HT-29 (cell line): ENCODE measurements around the gene GPR89B. TPM values are rescaled to one million over a fixed set of nuclear protein-coding genes. Genes with fewer than 3 reads are reported as not detected.
"Not testable (repeated sequence)": the region's sequence is repeated elsewhere in the genome, so short reads cannot be mapped to it uniquely, and the experiment has no call there.

Experiments used
- DNase-seq: peaks from one replicate; pipeline ENCODE4 v3.0.0-alpha.2; 2015; ENCODE audit warnings: low spot score
- total RNA-seq: library from RNA; depleted of rRNA; stranded (reverse); fragments of >200 nt; shearing (Covaris generic); gene quantifications from 2 replicates; pipeline ENCODE4 v1.2.3, GENCODE V29; 2014

The GPR89B gene
- total RNA-seq, 1 experiment from 2014 or later = 4.8 TPM

DNA sequence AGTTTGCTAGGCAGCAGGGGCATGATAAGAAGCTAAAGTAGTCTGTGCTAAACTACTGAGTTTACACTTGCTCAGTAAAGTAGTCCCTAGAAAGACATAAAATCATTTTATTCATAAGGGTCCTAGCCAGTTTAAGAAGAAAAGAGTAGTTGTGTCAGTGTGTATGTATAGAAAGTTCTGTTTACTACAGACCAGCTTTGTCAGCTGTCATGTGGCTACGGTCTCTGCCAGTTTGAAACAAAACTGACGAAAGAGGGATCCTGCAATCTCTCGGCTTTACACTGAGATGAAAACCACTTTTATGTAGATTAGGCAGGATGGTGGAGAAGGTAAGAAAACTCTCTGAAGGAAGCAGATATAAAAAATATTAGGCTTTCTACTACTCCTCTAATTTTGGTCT, 7.1 kb downstream of the GPR89B start:
- DNase-seq = not testable (repeated sequence)

DNA sequence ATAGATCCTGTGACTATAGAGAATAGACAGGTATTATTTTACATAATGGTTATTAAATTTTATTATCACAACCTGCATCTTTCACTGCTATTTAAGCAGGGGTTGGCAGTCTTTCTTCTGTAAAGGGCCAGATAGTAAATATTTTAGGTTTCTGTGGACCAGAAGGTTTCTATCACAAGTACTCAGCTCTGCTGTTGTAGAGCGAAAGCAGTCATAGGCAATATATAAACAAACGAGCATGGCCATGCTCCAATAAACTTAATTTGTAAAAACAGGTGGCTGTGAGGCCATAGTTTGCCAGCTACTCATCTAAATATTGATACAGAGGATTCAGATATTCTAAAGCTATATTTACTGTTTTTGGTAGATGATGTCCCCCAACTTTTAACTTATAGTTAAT, 12.2 kb downstream of the GPR89B start:
- not testable (repeated sequence) for DNase-seq

DNA sequence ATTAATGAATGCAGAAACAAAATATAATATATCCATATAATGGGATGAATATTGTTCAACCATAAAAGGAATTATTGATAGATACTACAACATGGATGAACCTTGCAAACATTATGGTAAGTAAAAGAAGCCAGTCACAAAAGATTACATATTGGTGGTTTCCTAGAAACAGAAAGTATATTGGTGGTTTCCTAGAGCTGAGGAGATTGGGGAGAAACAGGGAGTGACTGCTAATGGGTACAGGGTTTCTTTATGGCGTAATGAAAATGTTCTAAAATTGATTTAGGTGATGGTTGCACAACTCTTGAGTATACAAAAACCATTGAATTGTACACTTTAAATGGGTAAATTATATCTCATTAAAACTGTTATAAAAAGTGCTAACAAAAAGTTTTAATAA, 14.3 kb downstream of the GPR89B start:
- DNase-seq = not testable (repeated sequence)

DNA sequence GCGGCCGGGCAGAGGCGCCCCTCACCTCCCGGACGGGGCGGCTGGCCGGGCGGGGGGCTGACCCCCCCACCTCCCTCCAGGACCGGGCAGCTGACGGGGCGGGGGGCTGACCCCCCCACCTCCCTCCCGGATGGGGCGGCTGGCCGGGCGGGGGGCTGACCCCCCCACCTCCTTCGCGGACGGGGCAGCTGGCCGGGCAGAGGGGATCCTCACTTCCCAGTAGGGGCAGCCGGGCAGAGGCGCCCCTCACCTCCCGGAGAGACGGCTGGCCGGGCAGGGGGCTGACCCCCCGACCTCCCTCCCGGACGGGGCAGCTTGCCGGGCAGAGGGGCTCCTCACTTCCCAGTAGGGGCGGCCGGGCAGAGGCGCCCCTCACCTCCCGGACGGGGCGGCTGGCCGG, 21.3 kb downstream of the GPR89B start:
- DNase-seq = not testable (repeated sequence)

DNA sequence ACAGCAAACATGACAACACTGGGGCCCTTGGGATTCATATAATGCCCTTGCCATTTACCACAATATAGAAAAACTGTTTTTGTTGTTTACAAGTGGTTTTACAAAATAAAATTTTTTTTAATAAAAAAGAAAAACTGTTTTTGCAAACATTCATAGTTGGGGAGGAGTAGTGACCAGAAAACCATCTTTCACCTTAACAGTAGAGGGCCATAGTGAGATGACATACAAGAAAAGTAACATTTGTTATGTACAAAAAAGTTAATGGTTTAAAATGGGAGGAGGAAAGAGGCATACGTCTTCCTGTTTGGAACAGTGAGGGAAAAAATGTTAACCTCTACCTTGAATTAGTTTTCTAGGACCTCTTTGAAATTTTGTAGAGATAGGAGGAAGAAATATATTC, 30.7 kb downstream of the GPR89B start:
- not testable (repeated sequence) for DNase-seq

DNA sequence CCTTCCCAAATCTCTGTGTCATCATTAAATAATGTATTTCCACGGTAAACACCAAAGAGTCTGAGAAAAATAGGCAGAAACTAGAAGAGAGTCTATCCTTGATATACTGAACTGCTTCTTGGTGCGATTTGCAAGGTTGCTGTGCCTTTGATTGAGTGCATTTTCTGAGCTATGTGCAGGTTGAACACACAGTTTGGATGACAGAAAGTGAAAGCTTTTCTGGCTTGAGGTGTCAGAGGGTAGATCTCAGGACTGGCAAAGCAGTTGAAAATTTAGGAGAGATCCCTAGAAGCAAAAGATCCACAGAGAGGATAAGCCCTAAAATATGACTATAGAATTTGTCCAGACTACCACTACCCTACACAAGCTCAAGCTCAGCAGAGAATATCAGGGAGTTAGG, 31.5 kb downstream of the GPR89B start:
- DNase-seq = not testable (repeated sequence)

DNA sequence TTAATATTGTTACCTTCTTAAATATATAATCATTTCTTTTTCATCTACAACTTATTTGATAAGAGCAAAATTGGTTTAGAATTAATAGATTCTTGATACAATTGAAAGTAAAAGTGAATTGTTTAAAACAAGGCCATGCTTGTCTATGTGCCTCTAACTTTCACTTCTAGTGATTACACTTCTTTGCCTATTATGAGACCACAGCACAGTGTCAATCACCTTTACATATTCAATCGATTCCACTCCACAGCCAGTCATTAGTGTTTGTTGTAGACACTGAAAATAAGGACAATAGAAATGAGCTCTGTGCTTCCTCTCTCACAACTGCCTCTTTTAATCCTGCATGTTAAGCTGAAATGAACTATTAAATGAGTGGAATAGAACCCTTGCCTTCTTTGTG, 36.4 kb downstream of the GPR89B start:
- not testable (repeated sequence) for DNase-seq

DNA sequence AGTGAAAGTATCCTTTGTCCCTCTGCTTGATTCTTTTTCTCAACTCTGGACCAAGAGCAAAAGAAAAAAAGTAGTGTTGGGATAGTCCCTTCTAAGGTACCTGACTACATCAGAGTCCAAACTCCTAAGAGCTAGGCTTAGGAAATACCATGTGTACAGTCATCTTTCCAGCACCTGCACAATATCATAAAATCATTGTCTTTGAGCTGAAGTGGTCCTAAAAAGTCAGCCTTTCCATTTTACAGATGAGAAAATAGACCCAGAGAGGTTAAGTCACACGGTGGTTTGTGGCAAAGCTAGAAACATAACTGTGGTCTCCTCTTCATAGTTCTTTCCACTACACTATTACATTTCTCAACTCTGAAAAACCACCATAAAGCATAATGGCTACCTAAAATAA, 38.4 kb downstream of the GPR89B start:
- DNase-seq = not testable (repeated sequence)

DNA sequence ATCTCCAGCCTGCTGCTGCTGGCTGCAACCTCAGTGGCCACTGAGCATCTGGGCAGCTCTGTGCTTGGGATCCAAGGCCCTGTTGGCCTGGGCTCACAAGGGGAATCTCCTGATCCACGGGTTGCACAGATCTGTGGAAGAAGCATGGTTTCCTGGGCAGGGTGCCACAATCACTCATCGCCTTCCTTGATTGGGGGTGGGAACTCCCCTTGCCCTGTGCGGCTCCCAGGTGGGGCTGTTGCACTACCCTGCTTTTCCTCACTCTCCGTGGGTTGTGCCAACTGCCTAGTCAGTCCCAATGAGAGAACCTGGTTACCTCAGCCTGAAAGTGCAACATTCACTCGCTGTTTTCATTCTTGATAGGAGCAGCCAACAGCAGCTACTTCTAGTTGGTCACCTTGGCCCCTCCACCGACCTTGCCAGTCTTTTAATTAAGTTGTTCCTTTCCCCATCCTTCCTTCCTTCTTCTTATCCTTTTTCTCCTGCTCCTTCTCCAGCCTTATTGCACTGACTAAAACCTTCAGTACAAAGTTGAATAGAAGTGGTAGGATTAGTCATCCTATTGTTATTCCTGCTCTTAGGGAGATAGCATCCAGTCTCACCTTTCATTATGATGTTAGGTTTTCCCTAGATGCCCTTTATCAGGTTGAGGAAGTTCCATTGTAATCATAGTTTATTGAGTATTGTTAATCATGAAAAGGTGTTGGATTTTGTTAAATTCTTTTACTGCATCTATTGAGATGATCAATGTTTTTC, 50.9 kb downstream of the GPR89B start:
- not testable (repeated sequence) for DNase-seq

DNA sequence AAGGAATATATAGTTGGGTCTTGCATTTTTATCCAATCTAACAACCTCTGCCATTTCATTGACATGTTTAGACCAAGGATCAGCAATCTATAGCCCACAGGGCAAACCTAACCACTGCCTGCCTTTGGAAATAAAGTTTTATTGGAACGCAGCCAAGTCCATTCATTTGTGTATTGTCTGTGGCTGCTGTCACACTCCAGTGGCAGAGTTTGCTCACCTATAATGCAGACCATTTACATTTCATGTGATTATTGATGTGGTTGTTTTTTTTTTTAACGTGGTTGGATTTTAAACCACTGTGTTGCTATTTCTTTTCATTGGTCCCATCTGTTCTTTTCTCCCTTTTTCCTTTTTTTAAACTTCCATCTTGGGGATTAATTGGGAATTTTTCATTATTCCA, 57.2 kb downstream of the GPR89B start:
- DNase-seq = not testable (repeated sequence)

DNA sequence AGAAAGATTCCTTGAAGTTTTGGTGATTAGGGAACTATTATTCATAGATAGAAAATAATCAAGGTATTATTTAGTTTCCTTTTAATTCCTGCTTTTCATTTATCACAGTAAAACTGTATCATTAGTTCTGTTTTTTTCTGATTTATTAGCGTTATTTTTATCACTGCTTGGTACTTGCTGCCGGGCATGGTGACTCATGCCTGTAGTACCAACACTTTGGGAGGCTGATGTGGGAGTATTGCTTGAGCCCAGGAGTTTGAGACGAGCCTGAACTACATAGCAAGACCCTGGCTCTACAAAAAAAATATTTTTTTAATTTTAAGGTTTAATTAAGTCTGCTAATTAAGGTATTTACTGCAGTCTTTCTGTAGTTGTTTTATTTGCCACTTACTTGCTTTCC, 59.7 kb downstream of the GPR89B start:
- DNase-seq = not testable (repeated sequence)

DNA sequence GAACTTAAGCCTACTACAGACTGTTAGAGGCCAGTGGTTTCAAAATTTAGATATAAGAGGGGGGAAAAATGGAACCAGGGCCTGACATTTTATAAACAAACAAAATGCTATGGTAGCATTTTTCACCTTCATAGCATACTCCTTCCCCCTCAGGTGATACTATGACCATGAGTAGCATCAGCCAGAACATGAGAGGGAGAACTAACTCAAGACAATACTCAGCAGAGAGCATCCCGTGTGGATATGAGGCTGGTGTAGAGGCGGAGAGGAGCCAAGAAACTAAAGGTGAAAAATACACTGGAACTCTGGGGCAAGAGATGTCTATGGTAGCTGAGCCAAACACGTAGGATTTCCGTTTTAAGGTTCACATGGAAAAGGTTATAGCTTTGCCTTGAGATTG, 64.7 kb downstream of the GPR89B start:
- DNase-seq = not testable (repeated sequence)

DNA sequence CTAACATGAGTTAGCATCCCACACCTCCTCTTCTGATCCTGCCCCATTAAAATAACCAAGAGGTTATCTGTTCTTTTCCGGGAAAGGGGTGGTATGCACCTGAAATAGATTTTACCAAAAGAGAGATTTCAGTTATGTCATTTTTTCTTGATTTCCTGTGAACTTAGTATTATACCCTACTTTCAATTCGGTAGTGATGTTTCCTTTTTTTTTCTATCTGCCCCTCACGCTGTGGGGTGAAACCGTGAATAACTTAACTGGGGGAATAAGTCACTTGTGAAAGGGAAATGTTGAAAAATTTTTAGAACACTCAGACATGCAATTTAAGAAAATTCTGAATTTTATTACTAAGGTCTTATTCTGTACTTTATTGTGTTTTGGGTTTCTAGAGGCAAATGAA, 65.2 kb downstream of the GPR89B start:
- not testable (repeated sequence) for DNase-seq

DNA sequence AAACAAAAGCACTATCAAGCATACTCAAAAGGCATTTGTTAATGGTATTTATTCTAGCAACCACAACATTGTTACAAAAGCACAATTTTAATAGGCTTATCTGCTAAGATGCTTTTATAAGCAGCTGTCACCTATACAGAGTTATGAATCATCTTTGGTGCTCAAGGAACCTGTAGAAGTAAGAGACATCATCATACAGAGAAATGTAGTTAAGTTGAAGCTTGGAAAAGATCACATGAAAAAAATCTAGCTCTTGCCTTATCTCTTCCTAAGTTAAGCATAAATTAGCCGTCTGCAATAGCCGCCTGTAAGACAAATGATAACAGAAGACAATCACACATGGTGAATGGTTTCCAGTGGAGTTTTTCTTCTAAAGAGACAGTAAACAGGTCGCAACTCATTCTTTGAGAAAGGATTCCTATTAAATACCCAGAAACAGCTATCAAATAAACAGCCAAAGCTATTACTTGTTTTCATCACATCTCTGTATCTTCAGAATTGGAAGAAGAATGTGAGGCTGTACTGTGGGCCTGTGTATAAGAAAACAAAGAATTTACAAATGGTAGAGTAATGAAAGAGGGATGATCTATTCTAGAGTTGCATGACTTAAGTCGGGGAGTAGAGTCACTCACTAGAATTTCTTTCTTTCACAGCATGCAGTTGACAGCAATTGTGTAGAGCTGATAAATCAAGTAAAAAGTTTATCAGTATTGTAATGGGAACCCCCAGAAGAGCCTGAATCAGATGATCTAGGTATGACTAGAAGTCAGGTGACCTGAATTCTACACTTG, 65.8 kb downstream of the GPR89B start:
- DNase-seq = not testable (repeated sequence)

DNA sequence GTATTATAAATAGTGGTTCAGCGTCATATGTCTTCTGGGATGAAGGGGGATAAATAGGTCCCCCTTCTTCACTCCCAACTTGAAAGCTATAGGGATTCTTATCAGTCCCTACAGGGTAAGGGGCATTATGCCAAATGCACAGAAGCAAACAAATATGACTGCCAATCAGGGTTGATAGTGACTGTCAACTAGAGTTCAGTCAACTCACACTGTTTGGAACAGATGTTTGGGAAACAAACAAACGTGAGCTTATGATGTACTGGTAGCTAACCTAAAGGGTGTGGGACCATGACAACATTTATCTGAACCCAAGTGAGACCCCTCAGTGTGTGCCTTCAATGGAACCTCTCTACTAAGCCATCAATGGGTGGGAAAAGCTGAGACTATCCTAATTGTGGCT, 67.9 kb downstream of the GPR89B start:
- DNase-seq = not testable (repeated sequence)

DNA sequence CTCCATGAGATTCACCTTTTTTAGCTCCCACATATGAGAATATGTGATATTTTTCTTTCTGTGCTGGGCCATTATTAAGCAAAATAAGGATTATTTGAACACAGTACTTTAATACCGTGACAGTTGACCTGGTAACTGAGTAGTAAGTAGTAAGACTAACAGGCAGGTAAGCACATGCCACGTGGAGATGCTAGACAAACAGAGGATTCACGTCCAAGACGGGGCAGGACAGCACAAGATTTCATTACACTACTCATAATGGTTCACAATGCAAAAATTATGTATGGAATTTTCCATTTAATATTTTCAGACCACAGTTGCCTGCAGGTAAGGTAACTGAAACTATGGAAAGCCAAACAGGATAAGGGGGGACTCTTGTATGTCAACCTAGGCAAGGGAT, 79.5 kb downstream of the GPR89B start:
- DNase-seq = not testable (repeated sequence)

DNA sequence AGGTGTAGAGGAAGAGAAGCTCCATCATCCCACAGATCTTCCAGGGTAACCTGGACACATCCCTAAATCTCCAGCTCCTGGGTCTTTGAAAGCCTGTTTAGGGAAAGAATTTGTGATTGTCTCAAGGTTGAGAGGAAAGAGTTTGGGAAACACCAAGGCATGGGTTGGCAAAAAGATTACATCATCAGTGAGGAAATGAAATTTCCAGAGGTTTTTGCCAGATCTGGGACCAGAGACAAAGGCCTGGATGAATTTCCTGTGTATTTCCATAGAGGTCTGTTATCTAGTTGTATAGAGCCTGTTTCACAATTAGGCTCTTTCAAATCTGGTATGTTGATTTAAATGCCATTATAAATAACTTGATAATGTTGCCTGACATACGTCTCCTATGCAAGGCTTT, 82.3 kb downstream of the GPR89B start:
- no peak for DNase-seq

DNA sequence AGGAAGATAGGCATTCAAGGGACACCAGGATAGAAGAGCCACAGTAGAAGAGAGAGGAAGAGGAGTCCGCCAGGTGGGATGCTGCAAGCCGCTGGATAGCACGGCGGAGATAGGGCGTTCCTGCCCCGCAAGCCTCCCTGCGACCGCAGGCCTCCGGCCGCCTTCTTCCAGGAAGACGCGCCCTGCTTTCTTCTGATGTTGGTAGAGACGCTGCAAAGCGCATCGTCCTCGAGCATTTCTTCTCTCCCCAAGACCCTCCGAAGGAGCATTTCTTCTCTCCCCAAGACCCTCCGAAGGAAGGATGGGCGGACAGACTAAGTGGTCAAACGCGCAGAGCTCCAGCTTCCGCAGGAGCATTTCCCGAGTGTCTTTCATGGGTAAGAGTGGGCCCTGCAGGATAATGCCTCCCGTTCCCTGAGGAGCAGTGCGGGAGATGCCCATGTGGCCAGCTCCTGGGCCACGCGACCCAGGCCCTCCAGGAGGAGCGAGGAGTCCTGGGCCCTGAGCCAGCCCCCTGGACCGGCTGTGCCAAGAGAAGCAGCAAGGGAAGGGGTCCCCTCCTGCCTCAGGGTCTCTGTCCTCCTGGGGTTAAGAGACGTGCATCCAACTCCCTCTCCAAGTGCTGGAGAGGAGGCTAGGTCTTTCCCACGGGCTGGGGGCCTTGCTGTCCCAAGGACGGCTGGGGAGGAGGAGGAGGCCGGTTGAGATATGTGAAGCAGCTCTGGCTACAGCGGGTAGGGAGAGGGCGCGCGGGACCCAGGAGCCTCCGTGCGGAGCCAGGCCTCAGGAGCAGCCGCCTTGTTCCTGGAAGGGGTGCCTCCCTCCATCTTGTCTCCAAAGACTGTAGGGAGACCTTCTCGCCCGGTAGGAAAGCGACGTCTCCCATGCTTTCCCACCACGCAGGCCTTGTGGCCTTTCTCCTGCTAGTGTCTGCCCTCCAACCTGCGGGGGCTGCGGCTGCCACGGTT, 85.2 kb downstream of the GPR89B start:
- not testable (repeated sequence) for DNase-seq

DNA sequence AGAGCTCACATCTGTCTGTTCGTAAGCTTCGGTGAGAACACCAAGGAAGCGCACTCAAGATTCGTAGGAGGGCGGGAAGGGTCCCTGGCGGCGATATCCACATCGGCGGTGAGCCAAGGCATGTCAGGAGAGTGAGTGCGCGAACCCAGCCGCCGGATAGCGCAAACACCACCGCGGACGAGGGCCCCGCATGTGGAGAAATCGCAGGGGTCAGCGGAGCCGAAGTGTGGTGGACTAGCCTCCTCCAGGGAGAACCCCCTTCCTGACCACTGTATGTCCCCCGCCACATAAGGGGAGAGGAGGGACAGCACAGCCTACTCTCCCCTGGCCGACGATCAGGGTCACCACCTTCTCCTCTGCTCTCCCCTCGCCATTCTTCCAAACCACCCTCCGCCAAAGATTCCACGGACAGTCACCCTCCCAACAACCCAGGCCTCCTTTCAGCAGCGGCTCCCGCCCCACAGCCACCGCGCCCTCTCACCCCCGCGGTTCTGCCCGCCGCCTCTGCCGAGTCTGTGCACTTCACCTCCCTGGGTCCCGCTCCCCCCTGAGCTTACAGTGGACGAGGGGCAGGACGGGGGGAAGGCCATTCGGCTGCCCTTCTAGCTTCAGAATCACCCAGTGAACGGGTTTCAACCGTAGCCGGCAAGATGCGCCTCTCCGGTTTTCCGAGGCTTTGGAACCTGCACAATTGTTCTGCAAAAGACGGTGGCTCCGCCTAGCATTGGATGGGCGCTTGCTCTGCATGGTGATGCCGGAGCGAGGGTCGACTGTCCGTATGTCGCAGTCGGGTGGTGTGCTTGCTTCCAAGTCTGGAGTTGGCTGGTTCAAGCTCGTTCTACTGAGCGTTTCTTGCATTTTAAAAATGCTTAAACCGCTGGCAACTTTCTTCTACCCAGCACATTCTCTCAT, 86.3 kb downstream of the GPR89B start:
- not testable (repeated sequence) for DNase-seq

DNA sequence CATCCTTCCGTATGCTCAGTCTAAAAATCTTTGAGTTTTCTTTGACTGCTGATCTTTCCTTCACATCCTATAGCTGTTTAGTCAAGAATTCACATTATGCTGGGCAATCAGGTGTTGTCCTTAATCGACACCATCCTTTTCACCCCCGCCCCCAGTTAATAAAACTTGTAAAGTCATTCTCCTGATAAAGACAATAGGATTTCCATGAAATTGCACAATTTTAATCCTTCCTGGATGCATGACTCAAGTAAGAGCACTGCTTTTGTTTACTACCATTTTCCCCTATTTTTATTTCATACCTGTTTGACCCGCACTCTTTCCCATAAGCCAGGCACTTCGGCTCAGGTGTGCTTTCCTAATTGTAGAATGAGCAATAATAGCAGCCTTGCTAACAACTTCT, 96.7 kb downstream of the GPR89B start:
- not testable (repeated sequence) for DNase-seq

DNA sequence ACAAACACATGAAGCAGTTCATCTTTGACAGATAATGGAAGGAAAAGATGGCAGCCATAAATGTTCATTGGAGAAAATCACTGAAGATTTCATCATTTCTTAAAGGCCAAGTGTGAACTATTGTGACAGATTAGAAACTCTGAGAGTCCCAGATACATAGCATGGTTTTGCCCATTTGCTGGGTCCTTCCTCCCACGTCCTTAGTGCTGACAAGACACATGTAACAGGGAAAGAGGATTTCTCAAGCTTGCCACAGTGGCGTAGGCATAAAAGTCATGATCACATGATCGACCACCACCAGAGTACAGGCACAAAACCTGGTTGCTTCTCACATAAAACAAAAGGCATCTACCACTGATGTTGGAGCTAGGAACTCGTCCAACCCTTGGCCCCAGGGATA, 98.8 kb downstream of the GPR89B start:
- not testable (repeated sequence) for DNase-seq
